Caco-2 (cell line): ENCODE measurements around the gene ZNF48. TPM values are rescaled to one million over a fixed set of nuclear protein-coding genes. Genes with fewer than 3 reads are reported as not detected.

Source experiments
- BruUV-seq: library from RNA; stranded (reverse); fragments of 400-500 nt; replicated peaks from 2 replicates; lab custom pipeline; 2021; lab: Mats Ljungman, UMichigan
- CTCF ChIA-PET: fragments of 300-600 bp; sonication (Branson Sonifier 250); formaldehyde crosslinking; loops from one replicate; lab custom pipeline; 2022; ENCODE audit warnings: antibody characterized with exemption; lab: Charles Lee
- POLR2A ChIA-PET: fragments of 300-600 bp; sonication (Branson Sonifier 250); formaldehyde crosslinking; loops from one replicate; lab custom pipeline; 2022; ENCODE audit warnings: antibody characterized with exemption; lab: Charles Lee
- DNase-seq, 2 experiments: peaks; one replicate each; pipeline versions ENCODE4 v3.0.0 to v3.0.0-alpha.2; 2020 to 2022
- H3K27me3 ChIP-seq: replicated peaks from 2 replicates; pipeline ENCODE4 v1.6.0; 2011; ENCODE audit warnings: low read length; ENCODE audit not compliant: control insufficient read depth, insufficient read depth
- H3K36me3 ChIP-seq: 2 replicates; pipeline ENCODE4 v1.5.1; 2011; ENCODE audit warnings: low read length; ENCODE audit not compliant: control insufficient read depth, insufficient read depth
- H3K4me1 ChIP-seq: fragments of 250-450 bp; sonication (Bioruptor Pico); 2 replicates; pipeline ENCODE4 v1.5.1; 2020; ENCODE audit warnings: mild to moderate bottlenecking
- H3K4me3 ChIP-seq: 2 replicates; pipeline ENCODE4 v1.5.1; 2011; ENCODE audit warnings: low read depth, mild to moderate bottlenecking, control low read depth, low read length
- H3K9me3 ChIP-seq: fragments of 250-450 bp; sonication (Bioruptor Pico); 2 replicates; pipeline ENCODE4 v1.5.1; 2020; ENCODE audit warnings: mild to moderate bottlenecking, moderate library complexity
- H3K27ac Mint-ChIP-seq: one replicate; pipeline ENCODE4 v1.8.0; 2022; ENCODE audit warnings: mixed read lengths; ENCODE audit not compliant: unreplicated experiment
- H3K27me3 Mint-ChIP-seq: one replicate; pipeline ENCODE4 v1.8.0; 2022; ENCODE audit warnings: mixed read lengths; ENCODE audit not compliant: insufficient read depth, unreplicated experiment
- H3K36me3 Mint-ChIP-seq: one replicate; pipeline ENCODE4 v1.8.0; 2022; ENCODE audit warnings: mild to moderate bottlenecking, mixed read lengths; ENCODE audit not compliant: insufficient read depth, unreplicated experiment
- H3K4me1 Mint-ChIP-seq: one replicate; pipeline ENCODE4 v1.8.0; 2022; ENCODE audit warnings: low read depth, mixed read lengths; ENCODE audit not compliant: unreplicated experiment
- H3K4me3 Mint-ChIP-seq: one replicate; pipeline ENCODE4 v1.8.0; 2022; ENCODE audit warnings: mild to moderate bottlenecking, moderate library complexity, mixed read lengths; ENCODE audit not compliant: unreplicated experiment
- H3K9me3 Mint-ChIP-seq: one replicate; pipeline ENCODE4 v1.8.0; 2022; ENCODE audit warnings: mixed read lengths; ENCODE audit not compliant: unreplicated experiment
- CTCF ChIP-seq, 2 experiments: fragments of 200-600 bp in 1 of 2; IDR thresholded peaks; 1 replicate in 1 of 2; 2 replicates in 1 of 2; pipeline versions ENCODE4 v1.5.1 to v1.8.0; 2011 to 2022; ENCODE audit warnings: antibody characterized with exemption in 1 of 2, control low read depth in 1 of 2, inconsistent platforms in 1 of 2, low read depth in 1 of 2, low read length in 1 of 2, mild to moderate bottlenecking in 1 of 2, moderate library complexity in 1 of 2; ENCODE audit not compliant: insufficient read depth in 1 of 2, severe bottlenecking in 1 of 2, unreplicated experiment in 1 of 2
- intact Hi-C: fragments of 100-400 bp; cut with micrococcal nuclease; formaldehyde crosslinking; loops from one replicate; pipeline ENCODE4 v1.10.0; 2022; ENCODE audit not compliant: unreplicated experiment
- total RNA-seq: library from RNA; stranded (reverse); gene quantifications from 2 replicates; pipeline ENCODE4 v1.2.3, GENCODE V29; 2022

The ZNF48 gene
- total RNA-seq, 1 experiment from 2014 or later: 13.4 TPM

- H3K4me1 ChIP-seq: peaks cover 19% of the 10 kb centered on the region
- peak in 1 of 2 experiments; percentile 37 for DNase-seq
- H3K9me3 ChIP-seq: no peaks in the 10 kb centered on the region
- BruUV-seq: no TSS peak
- Mint-ChIP-seq H3K27me3 (no peaks in the 10 kb centered on the region), H3K4me3 (peak overlapping the region; percentile 83), H3K4me1 (peaks cover 33% of the 10 kb centered on the region), H3K9me3 (no peaks in the 10 kb centered on the region), H3K27ac (peak overlapping the region; percentile 99), H3K36me3 (peaks cover 28% of the 10 kb centered on the region)
- POLR2A ChIA-PET: interaction anchor here (1.0 to 2.0 kb wide), 5 partner anchors 15 to 304 kb away, joined by 7 to 30 read pairs (median 10); partner anchors contain the start of genes ALDOA, CD2BP2, DCTPP1 and ZNF48
- TF ChIP-seq CTCF (IDR thresholded peaks at IDR 0.05; ENCODE audit: insufficient read depth in 1 of 2, low read depth in 1 of 2, low read length in 1 of 2, severe bottlenecking in 1 of 2, unreplicated experiment in 1 of 2): no peak
- intact Hi-C loops: no loop called here
- H3K27me3 ChIP-seq: no peaks in the 10 kb centered on the region
- no peaks in the 10 kb centered on the region for H3K36me3 ChIP-seq
- peak overlapping the region; percentile 63 for H3K4me3 ChIP-seq
- CTCF ChIA-PET: interaction anchor here (0.7 to 2.2 kb wide), 10 partner anchors 11 to 279 kb away, joined by 3 to 18 read pairs (median 8); partner anchors contain the start of genes DCTPP1, TBX6, ZNF48 and ZNF771
Observed at GRCh38 chr16:30369938-30370455, 25.2 kb upstream of the ZNF48 start.

GRCh38 chr16:30370456-30371247, 24.6 kb upstream of the ZNF48 start, which contains the start of gene TBC1D10B:
Gene TBC1D10B, minus strand, starts transcription at chr16:30370494. Its CDS starts 311 bp downstream, at chr16:30370183.
- peak; percentile 17 to 40 for TF ChIP-seq CTCF (IDR thresholded peaks at IDR 0.05; ENCODE audit: insufficient read depth in 1 of 2, low read depth in 1 of 2, low read length in 1 of 2, severe bottlenecking in 1 of 2, unreplicated experiment in 1 of 2)
- Mint-ChIP-seq H3K4me3 (peak within 1 kb of the TSS; percentile 83), H3K27ac (peak within 1 kb of the TSS; percentile 99), H3K27me3 (no peaks in the 10 kb centered on the region), H3K9me3 (no peaks in the 10 kb centered on the region), H3K4me1 (peaks cover 33% of the 10 kb centered on the region), H3K36me3 (peaks cover 21% of the 10 kb centered on the region)
- BruUV-seq: no TSS peak
- Histone ChIP-seq H3K9me3 (no peaks in the 10 kb centered on the region), H3K36me3 (no peaks in the 10 kb centered on the region), H3K4me1 (peaks cover 21% of the 10 kb centered on the region), H3K27me3 (no peaks in the 10 kb centered on the region), H3K4me3 (peak within 1 kb of the TSS; percentile 63)
- ChIA-PET CTCF (interaction anchor here (0.6 to 2.2 kb wide), 20 partner anchors 11 to 339 kb away, joined by 3 to 18 read pairs (median 4); partner anchors contain the start of genes CD2BP2, DCTPP1, PRR14 and TBX6), POLR2A (interaction anchor here (0.6 to 2.0 kb wide), 18 partner anchors 11 to 305 kb away, joined by 3 to 30 read pairs (median 6); partner anchors contain the start of genes ALDOA, CD2BP2, DCTPP1 and SEPTIN1)
- peak; percentile 98 to 99 for DNase-seq
- intact Hi-C loops: no loop called here

DNA sequence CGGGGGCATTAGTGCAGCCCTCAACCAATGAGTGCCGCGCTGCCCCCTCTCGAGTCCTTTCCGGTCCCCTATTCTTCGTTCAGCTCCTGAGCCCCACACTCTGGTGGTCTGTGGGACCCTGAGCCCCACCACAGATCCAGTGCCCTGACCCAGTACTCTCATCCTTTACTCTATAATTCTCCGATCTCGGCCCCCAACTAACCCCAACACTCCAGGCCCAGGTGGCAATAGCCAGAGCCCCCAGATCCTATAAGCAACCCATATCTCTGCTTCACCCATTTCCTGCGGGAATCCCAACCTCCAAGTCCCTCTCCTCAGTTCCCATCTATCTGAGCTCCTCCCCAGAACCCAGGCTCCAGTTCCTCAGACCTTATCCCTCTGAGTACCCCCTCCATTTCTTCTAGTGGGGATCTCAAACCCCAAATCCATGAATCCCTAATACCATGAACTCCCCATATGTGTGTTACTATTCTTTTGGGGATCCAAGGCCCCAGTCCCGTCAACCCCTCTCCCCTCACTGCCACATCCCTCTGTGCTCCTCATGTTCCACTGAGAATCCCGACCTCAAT, 23.9 kb upstream of the ZNF48 start:
- no peak for TF ChIP-seq CTCF (IDR thresholded peaks at IDR 0.05; ENCODE audit: insufficient read depth in 1 of 2, low read depth in 1 of 2, low read length in 1 of 2, severe bottlenecking in 1 of 2, unreplicated experiment in 1 of 2)
- Mint-ChIP-seq H3K9me3 (no peaks in the 10 kb centered on the region), H3K27me3 (no peaks in the 10 kb centered on the region), H3K4me3 (peak overlapping the region; percentile 83), H3K4me1 (peaks cover 33% of the 10 kb centered on the region), H3K36me3 (peaks cover 18% of the 10 kb centered on the region), H3K27ac (peak overlapping the region; percentile 99)
- intact Hi-C loops: no loop called here
- ChIA-PET CTCF (interaction anchor here (0.7 to 2.2 kb wide), 16 partner anchors 15 to 339 kb away, joined by 3 to 18 read pairs (median 4); partner anchors contain the start of genes CD2BP2, DCTPP1, PRR14 and TBX6), POLR2A (interaction anchor here (0.6 to 2.0 kb wide), 16 partner anchors 11 to 305 kb away, joined by 3 to 30 read pairs (median 6); partner anchors contain the start of genes ALDOA, CD2BP2, DCTPP1 and SEPTIN1)
- no peaks in the 10 kb centered on the region for H3K27me3 ChIP-seq
- H3K4me1 ChIP-seq: peaks cover 28% of the 10 kb centered on the region
- H3K36me3 ChIP-seq: no peaks in the 10 kb centered on the region
- DNase-seq: no peak
- H3K4me3 ChIP-seq: peak overlapping the region; percentile 37
- TSS peak; percentile 95 for BruUV-seq
- no peaks in the 10 kb centered on the region for H3K9me3 ChIP-seq
